ENCODE data around the gene SIDT2.

Gene SIDT2

GRCh38 chr11:117221775-117222517 lies 43.4 kb downstream of the SIDT2 start:
- Histone ChIP-seq H3K4me1 (ENCODE audit: insufficient read depth, insufficient read length) (peaks cover 5% of the 10 kb centered on the region), H3K36me3 (ENCODE audit: insufficient read depth, insufficient read length, low read length) (peaks cover 90% of the 10 kb centered on the region), H3K9ac (ENCODE audit: insufficient read length, low read depth) (no peak overlapping the region), H3K27me3 (ENCODE audit: insufficient read depth, insufficient read length) (no peaks in the 10 kb centered on the region), H3K9me3 (ENCODE audit: insufficient read depth, low read length) (no peaks in the 10 kb centered on the region), H3K4me3 (ENCODE audit: insufficient read length, low read depth) (no peak overlapping the region)
- DNase-seq (ENCODE audit: low read depth, low spot score), result no peak
- TF ChIP-seq YY1 (IDR thresholded peaks at IDR 0.05; ENCODE audit: insufficient read depth, insufficient read length) (no peak), ZNF274 (IDR thresholded peaks at IDR 0.05; ENCODE audit: low read depth, low read length) (no peak), SUZ12 (IDR thresholded peaks at IDR 0.05; ENCODE audit: extremely low read depth, insufficient read depth, insufficient read length) (no peak)

- H3K36me3 ChIP-seq (ENCODE audit: insufficient read depth, insufficient read length, low read length), result peaks cover 90% of the 10 kb centered on the region
- no peaks in the 10 kb centered on the region for H3K27me3 ChIP-seq (ENCODE audit: insufficient read depth, insufficient read length)
- no peak overlapping the region for H3K4me3 ChIP-seq (ENCODE audit: insufficient read length, low read depth)
- no peaks in the 10 kb centered on the region for H3K9me3 ChIP-seq (ENCODE audit: insufficient read depth, low read length)
- no peak for DNase-seq (ENCODE audit: low read depth, low spot score)
- TF ChIP-seq YY1 (IDR thresholded peaks at IDR 0.05; ENCODE audit: insufficient read depth, insufficient read length) (no peak), SUZ12 (IDR thresholded peaks at IDR 0.05; ENCODE audit: extremely low read depth, insufficient read depth, insufficient read length) (no peak), ZNF274 (IDR thresholded peaks at IDR 0.05; ENCODE audit: low read depth, low read length) (no peak)
- H3K9ac ChIP-seq (ENCODE audit: insufficient read length, low read depth), result no peak overlapping the region
- peaks cover 7% of the 10 kb centered on the region for H3K4me1 ChIP-seq (ENCODE audit: insufficient read depth, insufficient read length)
Observed at GRCh38 chr11:117222991-117223740, 44.6 kb downstream of the SIDT2 start.

GRCh38 chr11:117223741-117224689 lies 45.5 kb downstream of the SIDT2 start:
- H3K9ac ChIP-seq (ENCODE audit: insufficient read length, low read depth), result no peak overlapping the region
- H3K36me3 ChIP-seq (ENCODE audit: insufficient read depth, insufficient read length, low read length), result peaks cover 88% of the 10 kb centered on the region
- no peak overlapping the region for H3K4me3 ChIP-seq (ENCODE audit: insufficient read length, low read depth)
- no peak for DNase-seq (ENCODE audit: low read depth, low spot score)
- H3K9me3 ChIP-seq (ENCODE audit: insufficient read depth, low read length), result no peaks in the 10 kb centered on the region
- no peaks in the 10 kb centered on the region for H3K27me3 ChIP-seq (ENCODE audit: insufficient read depth, insufficient read length)
- H3K4me1 ChIP-seq (ENCODE audit: insufficient read depth, insufficient read length), result peaks cover 7% of the 10 kb centered on the region
- no peak for TF ChIP-seq SUZ12 (IDR thresholded peaks at IDR 0.05; ENCODE audit: extremely low read depth, insufficient read depth, insufficient read length)
- no peak for TF ChIP-seq ZNF274 (IDR thresholded peaks at IDR 0.05; ENCODE audit: low read depth, low read length)
- no peak for TF ChIP-seq YY1 (IDR thresholded peaks at IDR 0.05; ENCODE audit: insufficient read depth, insufficient read length)

GRCh38 chr11:117225553-117226170 lies 47.1 kb downstream of the SIDT2 start:
- Histone ChIP-seq H3K9ac (ENCODE audit: insufficient read length, low read depth) (no peak overlapping the region), H3K27me3 (ENCODE audit: insufficient read depth, insufficient read length) (no peaks in the 10 kb centered on the region), H3K4me1 (ENCODE audit: insufficient read depth, insufficient read length) (peaks cover 10% of the 10 kb centered on the region), H3K36me3 (ENCODE audit: insufficient read depth, insufficient read length, low read length) (peaks cover 86% of the 10 kb centered on the region), H3K9me3 (ENCODE audit: insufficient read depth, low read length) (no peaks in the 10 kb centered on the region), H3K4me3 (ENCODE audit: insufficient read length, low read depth) (no peak overlapping the region)
- no peak for DNase-seq (ENCODE audit: low read depth, low spot score)
- TF ChIP-seq ZNF274 (IDR thresholded peaks at IDR 0.05; ENCODE audit: low read depth, low read length) (no peak), SUZ12 (IDR thresholded peaks at IDR 0.05; ENCODE audit: extremely low read depth, insufficient read depth, insufficient read length) (no peak), YY1 (IDR thresholded peaks at IDR 0.05; ENCODE audit: insufficient read depth, insufficient read length) (no peak)

GRCh38 chr11:117226388-117227385 lies 48.1 kb downstream of the SIDT2 start:
- Histone ChIP-seq H3K4me1 (ENCODE audit: insufficient read depth, insufficient read length) (peaks cover 9% of the 10 kb centered on the region), H3K27me3 (ENCODE audit: insufficient read depth, insufficient read length) (no peaks in the 10 kb centered on the region), H3K9me3 (ENCODE audit: insufficient read depth, low read length) (no peaks in the 10 kb centered on the region), H3K4me3 (ENCODE audit: insufficient read length, low read depth) (no peak overlapping the region), H3K9ac (ENCODE audit: insufficient read length, low read depth) (no peak overlapping the region), H3K36me3 (ENCODE audit: insufficient read depth, insufficient read length, low read length) (peaks cover 76% of the 10 kb centered on the region)
- DNase-seq (ENCODE audit: low read depth, low spot score), result peak; percentile 64
- TF ChIP-seq ZNF274 (IDR thresholded peaks at IDR 0.05; ENCODE audit: low read depth, low read length) (no peak), YY1 (IDR thresholded peaks at IDR 0.05; ENCODE audit: insufficient read depth, insufficient read length) (no peak), SUZ12 (IDR thresholded peaks at IDR 0.05; ENCODE audit: extremely low read depth, insufficient read depth, insufficient read length) (no peak)

- Histone ChIP-seq H3K27me3 (ENCODE audit: insufficient read depth, insufficient read length) (no peaks in the 10 kb centered on the region), H3K9me3 (ENCODE audit: insufficient read depth, low read length) (no peaks in the 10 kb centered on the region), H3K4me1 (ENCODE audit: insufficient read depth, insufficient read length) (peaks cover 5% of the 10 kb centered on the region), H3K4me3 (ENCODE audit: insufficient read length, low read depth) (no peak overlapping the region), H3K9ac (ENCODE audit: insufficient read length, low read depth) (no peak overlapping the region), H3K36me3 (ENCODE audit: insufficient read depth, insufficient read length, low read length) (peaks cover 63% of the 10 kb centered on the region)
- DNase-seq (ENCODE audit: low read depth, low spot score), result no peak
- TF ChIP-seq SUZ12 (IDR thresholded peaks at IDR 0.05; ENCODE audit: extremely low read depth, insufficient read depth, insufficient read length) (no peak), ZNF274 (IDR thresholded peaks at IDR 0.05; ENCODE audit: low read depth, low read length) (no peak), YY1 (IDR thresholded peaks at IDR 0.05; ENCODE audit: insufficient read depth, insufficient read length) (no peak)
Observed at GRCh38 chr11:117228091-117228490, 49.5 kb downstream of the SIDT2 start.

Data from NT2/D1 (cell line).